Neural progenitor cell (in vitro differentiated cells): ENCODE measurements around the gene CPEB2. TPM values are rescaled to one million over a fixed set of nuclear protein-coding genes. Genes with fewer than 3 reads are reported as not detected.

ENCODE experiments used
- DNase-seq: peaks from one replicate; pipeline ENCODE4 v3.0.0-alpha.2; 2016; ENCODE audit warnings: low spot score
- H2AFZ ChIP-seq: fragments of 200-600 bp; sonication (generic); replicated peaks from 2 replicates; pipeline ENCODE4 v1.6.1; 2016; ENCODE audit warnings: antibody characterized with exemption
- H3F3A ChIP-seq: fragments of 200-600 bp; sonication (generic); 2 replicates; pipeline ENCODE4 v1.6.1; 2016; ENCODE audit warnings: antibody characterized with exemption, low read depth
- H3K27ac ChIP-seq: fragments of 200-600 bp; sonication (generic); 2 replicates; pipeline ENCODE4 v1.5.1; 2016; ENCODE audit warnings: mild to moderate bottlenecking
- H3K27me3 ChIP-seq: fragments of 200-600 bp; sonication (generic); 2 replicates; pipeline ENCODE4 v1.6.1; 2016; ENCODE audit warnings: mild to moderate bottlenecking, moderate library complexity
- H3K36me3 ChIP-seq: fragments of 200-600 bp; sonication (generic); 2 replicates; pipeline ENCODE4 v1.5.1; 2016
- H3K4me1 ChIP-seq: fragments of 200-600 bp; sonication (generic); 2 replicates; pipeline ENCODE4 v1.6.1; 2016; ENCODE audit warnings: mixed run types
- H3K4me2 ChIP-seq: fragments of 200-600 bp; sonication (generic); 2 replicates; pipeline ENCODE4 v1.6.1; 2016
- H3K4me3 ChIP-seq: fragments of 200-600 bp; sonication (generic); 2 replicates; pipeline ENCODE4 v1.5.1; 2016
- H3K79me2 ChIP-seq: fragments of 200-600 bp; sonication (generic); 2 replicates; pipeline ENCODE4 v1.6.1; 2016; ENCODE audit warnings: low read depth
- H3K9ac ChIP-seq: fragments of 200-600 bp; sonication (generic); 2 replicates; pipeline ENCODE4 v1.6.1; 2016
- H3K9me3 ChIP-seq: fragments of 200-600 bp; sonication (generic); 2 replicates; pipeline ENCODE4 v1.5.1; 2016; ENCODE audit warnings: low read depth
- H4K20me1 ChIP-seq: fragments of 200-600 bp; sonication (generic); 2 replicates; pipeline ENCODE4 v1.6.1; 2016; ENCODE audit warnings: low read depth
- H3K27ac Mint-ChIP-seq: 3 replicates; pipeline ENCODE4 v1.8.0; 2021; ENCODE audit warnings: mixed read lengths
- H3K27me3 Mint-ChIP-seq: 2 replicates; pipeline ENCODE4 v1.8.0; 2022; ENCODE audit warnings: low read depth, mild to moderate bottlenecking, inconsistent platforms, moderate library complexity, mixed read lengths; ENCODE audit not compliant: insufficient read depth
- H3K36me3 Mint-ChIP-seq: 3 replicates; pipeline ENCODE4 v1.8.0; 2021; ENCODE audit warnings: mixed read lengths
- H3K4me1 Mint-ChIP-seq: 3 replicates; pipeline ENCODE4 v1.8.0; 2021; ENCODE audit warnings: mixed read lengths
- H3K4me3 Mint-ChIP-seq: 3 replicates; pipeline ENCODE4 v1.8.0; 2021; ENCODE audit warnings: mild to moderate bottlenecking, moderate library complexity, mixed read lengths
- H3K9me3 Mint-ChIP-seq: 3 replicates; pipeline ENCODE4 v1.8.0; 2020; ENCODE audit warnings: mixed read lengths
- EZH2 ChIP-seq: fragments of 200-600 bp; sonication (generic); IDR thresholded peaks from 2 replicates; pipeline ENCODE4 v1.6.1; 2017; ENCODE audit warnings: antibody characterized with exemption, mild to moderate bottlenecking, moderate library complexity
- EZH2phosphoT487 ChIP-seq: fragments of 200-600 bp; sonication (generic); IDR thresholded peaks from 2 replicates; pipeline ENCODE4 v1.6.1; 2017; ENCODE audit warnings: antibody characterized with exemption
- total RNA-seq: library from RNA; depleted of rRNA; stranded (reverse); fragments of >200 nt; gene quantifications from 2 replicates; pipeline ENCODE4 v1.2.3, GENCODE V29; 2015; ENCODE audit warnings: low replicate concordance
- TF ChIP-seq, protein P1 (sequence below): fragments of 200-600 bp; sonication (generic); IDR thresholded peaks from 2 replicates; pipeline ENCODE4 v1.5.1; 2017; ENCODE audit warnings: antibody characterized with exemption, mild to moderate bottlenecking

The CPEB2 gene
- total RNA-seq, 1 donor from 2014 or later = 1.9 TPM

DNA sequence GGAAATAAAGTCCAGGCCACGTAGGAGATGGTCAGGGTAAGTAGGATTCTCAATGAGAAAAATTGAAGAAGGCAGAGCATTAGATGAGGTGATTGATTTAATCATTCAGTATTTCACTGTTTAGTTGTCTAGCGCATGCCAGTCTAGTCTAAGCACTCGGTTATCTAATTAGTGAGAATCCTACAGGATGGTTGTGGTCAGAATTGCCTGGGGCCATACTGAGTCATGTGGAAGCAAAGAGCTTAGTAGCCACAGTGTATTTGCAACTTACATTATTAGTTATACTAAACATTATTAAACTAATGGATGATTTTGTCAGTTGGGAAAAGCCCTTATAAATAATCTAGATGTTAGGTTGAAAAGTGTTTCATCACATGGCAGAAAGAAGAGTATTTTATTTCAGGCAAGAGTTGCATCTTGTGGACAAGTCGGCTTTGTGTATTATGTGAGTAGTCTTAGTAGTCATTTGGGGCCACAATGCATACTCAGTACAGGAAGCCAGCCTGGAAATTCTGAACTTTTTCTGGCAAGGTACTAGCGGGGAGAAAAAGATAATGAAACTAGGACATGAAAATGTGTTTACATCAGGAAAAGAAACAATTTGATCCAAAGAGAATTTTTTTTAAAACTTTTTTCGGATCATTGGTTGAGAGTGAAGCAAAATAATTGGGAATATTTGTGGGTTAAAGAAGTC, 31.9 kb downstream of the CPEB2 start:
- Histone ChIP-seq H2AFZ (no peak overlapping the region), H3K9ac (no peak overlapping the region), H3K27ac (no peak overlapping the region), H3K4me3 (no peak overlapping the region), H3K36me3 (no peaks in the 10 kb centered on the region), H3K4me1 (no peaks in the 10 kb centered on the region), H3K79me2 (no peaks in the 10 kb centered on the region), H3K27me3 (no peaks in the 10 kb centered on the region), H4K20me1 (no peaks in the 10 kb centered on the region), H3K4me2 (no peak overlapping the region), H3F3A (no peaks in the 10 kb centered on the region), H3K9me3 (no peaks in the 10 kb centered on the region)
- Mint-ChIP-seq H3K9me3 (no peaks in the 10 kb centered on the region), H3K27me3 (no peaks in the 10 kb centered on the region), H3K4me1 (no peaks in the 10 kb centered on the region), H3K4me3 (no peak overlapping the region), H3K27ac (no peak overlapping the region), H3K36me3 (no peaks in the 10 kb centered on the region)
- no peak for TF ChIP-seq EZH2
- TF ChIP-seq, protein P1, sequence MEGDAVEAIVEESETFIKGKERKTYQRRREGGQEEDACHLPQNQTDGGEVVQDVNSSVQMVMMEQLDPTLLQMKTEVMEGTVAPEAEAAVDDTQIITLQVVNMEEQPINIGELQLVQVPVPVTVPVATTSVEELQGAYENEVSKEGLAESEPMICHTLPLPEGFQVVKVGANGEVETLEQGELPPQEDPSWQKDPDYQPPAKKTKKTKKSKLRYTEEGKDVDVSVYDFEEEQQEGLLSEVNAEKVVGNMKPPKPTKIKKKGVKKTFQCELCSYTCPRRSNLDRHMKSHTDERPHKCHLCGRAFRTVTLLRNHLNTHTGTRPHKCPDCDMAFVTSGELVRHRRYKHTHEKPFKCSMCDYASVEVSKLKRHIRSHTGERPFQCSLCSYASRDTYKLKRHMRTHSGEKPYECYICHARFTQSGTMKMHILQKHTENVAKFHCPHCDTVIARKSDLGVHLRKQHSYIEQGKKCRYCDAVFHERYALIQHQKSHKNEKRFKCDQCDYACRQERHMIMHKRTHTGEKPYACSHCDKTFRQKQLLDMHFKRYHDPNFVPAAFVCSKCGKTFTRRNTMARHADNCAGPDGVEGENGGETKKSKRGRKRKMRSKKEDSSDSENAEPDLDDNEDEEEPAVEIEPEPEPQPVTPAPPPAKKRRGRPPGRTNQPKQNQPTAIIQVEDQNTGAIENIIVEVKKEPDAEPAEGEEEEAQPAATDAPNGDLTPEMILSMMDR = no peak
- TF ChIP-seq EZH2phosphoT487 = no peak
- DNase-seq = no peak

DNA sequence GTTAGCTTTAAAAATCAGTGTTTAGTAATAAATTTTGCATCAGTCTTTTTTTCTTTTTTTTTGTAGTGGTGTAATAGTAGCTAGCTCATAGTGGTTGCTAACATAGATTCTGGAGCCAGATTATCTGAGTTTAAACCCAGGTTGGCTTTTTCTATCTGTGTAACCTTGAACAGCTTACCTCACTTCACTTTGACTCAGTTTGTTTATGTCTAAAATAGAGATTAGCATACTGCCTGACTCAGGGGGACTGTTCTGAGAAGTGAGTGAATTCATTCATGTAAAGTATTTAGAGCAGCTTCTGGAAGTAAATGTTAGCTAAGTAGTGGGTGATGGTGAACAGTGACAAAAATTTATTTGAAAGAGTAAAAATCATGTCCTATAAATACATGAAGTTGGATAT, 32.9 kb downstream of the CPEB2 start:
- Mint-ChIP-seq H3K27me3 (no peaks in the 10 kb centered on the region), H3K27ac (no peak overlapping the region), H3K4me1 (no peaks in the 10 kb centered on the region), H3K9me3 (no peaks in the 10 kb centered on the region), H3K36me3 (no peaks in the 10 kb centered on the region), H3K4me3 (no peak overlapping the region)
- H3K27ac ChIP-seq = no peak overlapping the region
- no peaks in the 10 kb centered on the region for H3K36me3 ChIP-seq
- no peaks in the 10 kb centered on the region for H4K20me1 ChIP-seq
- TF ChIP-seq EZH2 (no peak), EZH2phosphoT487 (no peak)
- TF ChIP-seq, protein P1 = no peak
- H3K9me3 ChIP-seq = no peaks in the 10 kb centered on the region
- no peak overlapping the region for H3K4me2 ChIP-seq
- no peaks in the 10 kb centered on the region for H3K27me3 ChIP-seq
- no peak overlapping the region for H2AFZ ChIP-seq
- no peaks in the 10 kb centered on the region for H3F3A ChIP-seq
- H3K9ac ChIP-seq = no peak overlapping the region
- no peak overlapping the region for H3K4me3 ChIP-seq
- no peak for DNase-seq
- no peaks in the 10 kb centered on the region for H3K79me2 ChIP-seq
- no peaks in the 10 kb centered on the region for H3K4me1 ChIP-seq

DNA sequence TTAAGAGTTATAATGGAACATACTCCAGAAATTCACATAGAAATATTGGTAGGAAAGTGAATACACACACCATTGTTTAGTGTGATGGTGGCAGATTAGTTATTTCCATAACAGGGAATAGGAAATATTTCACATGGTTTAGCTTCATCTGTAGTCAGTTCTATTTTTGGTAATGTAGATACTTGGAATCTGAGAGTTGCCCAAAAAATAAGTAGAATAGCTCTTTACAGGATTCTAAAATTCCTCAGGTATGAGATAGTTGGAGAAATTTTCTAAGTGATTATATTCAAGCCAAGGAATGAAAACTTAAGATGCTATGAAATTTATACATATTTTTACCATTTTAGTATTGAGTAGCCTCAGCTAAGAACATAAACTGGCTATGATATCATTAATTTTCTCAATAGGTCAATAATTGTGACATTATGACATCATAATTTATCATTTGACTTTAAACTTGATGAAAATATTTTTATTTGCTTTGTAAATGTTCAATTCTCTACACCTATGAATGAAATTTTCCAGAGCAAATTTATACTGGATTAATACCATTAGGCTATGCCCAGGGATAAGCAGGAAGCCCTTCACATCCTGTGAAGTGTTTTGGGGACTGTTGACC, 35.8 kb downstream of the CPEB2 start:
- H3K9ac ChIP-seq = no peak overlapping the region
- Mint-ChIP-seq H3K27me3 (no peaks in the 10 kb centered on the region), H3K9me3 (no peaks in the 10 kb centered on the region), H3K27ac (no peak overlapping the region), H3K4me1 (peaks cover 3% of the 10 kb centered on the region), H3K36me3 (no peaks in the 10 kb centered on the region), H3K4me3 (no peak overlapping the region)
- no peak overlapping the region for H3K4me2 ChIP-seq
- DNase-seq = no peak
- H3K36me3 ChIP-seq = no peaks in the 10 kb centered on the region
- no peak overlapping the region for H2AFZ ChIP-seq
- H3K27ac ChIP-seq = no peak overlapping the region
- H3K9me3 ChIP-seq = no peaks in the 10 kb centered on the region
- H3K4me1 ChIP-seq = no peaks in the 10 kb centered on the region
- no peaks in the 10 kb centered on the region for H3K79me2 ChIP-seq
- no peak overlapping the region for H3K4me3 ChIP-seq
- no peaks in the 10 kb centered on the region for H3F3A ChIP-seq
- no peak for TF ChIP-seq EZH2phosphoT487
- TF ChIP-seq, protein P1 = no peak
- no peak for TF ChIP-seq EZH2
- no peaks in the 10 kb centered on the region for H4K20me1 ChIP-seq
- H3K27me3 ChIP-seq = no peaks in the 10 kb centered on the region
